Cardiac muscle cell (in vitro differentiated cells and primary cell): Measurements from ENCODE around the gene IL6. TPM values are rescaled to one million over a fixed set of nuclear protein-coding genes. Genes with fewer than 3 reads are reported as not detected.
"Not testable (repeated sequence)": the region's sequence is repeated elsewhere in the genome, so short reads cannot be mapped to it uniquely, and the experiment has no call there.

Experiments
- DNase-seq, 2 donors: peaks; one replicate each; pipeline versions ENCODE4 v3.0.0 to v3.0.0-alpha.2; 2010 to 2017; ENCODE audit warnings: low read depth in 1 of 2, low spot score in 1 of 2
- H3K27ac ChIP-seq: fragments of 200-600 bp; sonication (generic); 2 replicates; pipeline ENCODE4 v1.5.1; 2016
- H3K27me3 ChIP-seq: fragments of 200-600 bp; sonication (generic); 2 replicates; pipeline ENCODE4 v1.6.0; 2016; ENCODE audit warnings: control low read depth
- H3K36me3 ChIP-seq: fragments of 200-600 bp; sonication (generic); 2 replicates; pipeline ENCODE4 v1.5.1; 2016; ENCODE audit warnings: control low read depth
- H3K4me1 ChIP-seq: fragments of 200-600 bp; sonication (generic); 2 replicates; pipeline ENCODE4 v1.8.1; 2017; ENCODE audit warnings: low read depth, mild to moderate bottlenecking, mixed run types
- H3K4me3 ChIP-seq: fragments of 200-600 bp; sonication (generic); 2 replicates; pipeline ENCODE4 v1.5.1; 2016; ENCODE audit warnings: mild to moderate bottlenecking
- H3K9me3 ChIP-seq: fragments of 200-600 bp; sonication (generic); 2 replicates; pipeline ENCODE4 v1.5.1; 2017; ENCODE audit warnings: low read depth, mild to moderate bottlenecking, control low read depth
- polyA plus RNA-seq: library from polyadenylated mRNA; unstranded; fragments of >200 nt; fragmentation: Nextera tagmentation; extraction: Ambion mirVana; gene quantifications from 2 replicates; pipeline ENCODE4 v1.2.1, GENCODE V29; 2016
- total RNA-seq: library from RNA; depleted of rRNA; stranded (reverse); fragments of >200 nt; gene quantifications from 2 replicates; pipeline ENCODE4 v1.2.3, GENCODE V29; 2016
- TF ChIP-seq, protein P1 (sequence below): IDR thresholded peaks from 2 replicates; pipeline ENCODE4 v1.5.1; 2012; ENCODE audit warnings: low read depth, mild to moderate bottlenecking, low read length

The IL6 gene
- total RNA-seq, result not detected in 2 replicates
- not detected in 2 replicates for polyA plus RNA-seq

GRCh38 chr7:22726907-22727713, at the start of gene IL6:
Gene IL6, plus strand, starts transcription at chr7:22727200. Its CDS starts 63 bp downstream, at chr7:22727263.
- no peak within 1 kb of the TSS for H3K4me3 ChIP-seq
- DNase-seq, result peak; percentile 83 to 96
- no peak within 1 kb of the TSS for H3K27ac ChIP-seq
- peaks cover 4% of the 10 kb centered on the region for H3K4me1 ChIP-seq
- no peaks in the 10 kb centered on the region for H3K36me3 ChIP-seq
- no peaks in the 10 kb centered on the region for H3K27me3 ChIP-seq
- TF ChIP-seq, protein P1, sequence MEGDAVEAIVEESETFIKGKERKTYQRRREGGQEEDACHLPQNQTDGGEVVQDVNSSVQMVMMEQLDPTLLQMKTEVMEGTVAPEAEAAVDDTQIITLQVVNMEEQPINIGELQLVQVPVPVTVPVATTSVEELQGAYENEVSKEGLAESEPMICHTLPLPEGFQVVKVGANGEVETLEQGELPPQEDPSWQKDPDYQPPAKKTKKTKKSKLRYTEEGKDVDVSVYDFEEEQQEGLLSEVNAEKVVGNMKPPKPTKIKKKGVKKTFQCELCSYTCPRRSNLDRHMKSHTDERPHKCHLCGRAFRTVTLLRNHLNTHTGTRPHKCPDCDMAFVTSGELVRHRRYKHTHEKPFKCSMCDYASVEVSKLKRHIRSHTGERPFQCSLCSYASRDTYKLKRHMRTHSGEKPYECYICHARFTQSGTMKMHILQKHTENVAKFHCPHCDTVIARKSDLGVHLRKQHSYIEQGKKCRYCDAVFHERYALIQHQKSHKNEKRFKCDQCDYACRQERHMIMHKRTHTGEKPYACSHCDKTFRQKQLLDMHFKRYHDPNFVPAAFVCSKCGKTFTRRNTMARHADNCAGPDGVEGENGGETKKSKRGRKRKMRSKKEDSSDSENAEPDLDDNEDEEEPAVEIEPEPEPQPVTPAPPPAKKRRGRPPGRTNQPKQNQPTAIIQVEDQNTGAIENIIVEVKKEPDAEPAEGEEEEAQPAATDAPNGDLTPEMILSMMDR, result no peak
- no peaks in the 10 kb centered on the region for H3K9me3 ChIP-seq

DNA sequence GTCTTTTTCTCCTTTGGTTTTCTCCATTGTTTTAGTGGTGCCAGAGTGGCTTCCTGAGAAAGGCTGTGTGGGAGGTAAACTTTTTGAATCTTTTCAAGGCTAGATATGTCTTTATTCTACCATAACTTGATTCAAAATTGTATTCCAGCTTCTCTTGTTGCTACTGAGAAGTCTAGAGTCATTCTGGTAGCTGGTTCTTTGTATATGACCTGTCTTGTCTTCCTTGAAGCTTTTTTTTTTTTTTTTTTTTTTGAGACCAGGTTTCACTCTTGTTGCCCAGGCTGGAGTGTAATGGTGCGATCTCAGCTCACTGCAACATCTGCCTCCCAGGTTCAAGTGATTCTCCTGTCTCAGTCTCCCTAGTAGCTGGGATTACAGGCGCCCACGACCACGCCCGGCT, 49.7 kb upstream of the IL6 start:
- H3K27ac ChIP-seq, DNase-seq, H3K4me1 ChIP-seq, H3K36me3 ChIP-seq, H3K27me3 ChIP-seq, H3K9me3 ChIP-seq, H3K4me3 ChIP-seq: not testable (repeated sequence)

- DNase-seq, result no peak
- TF ChIP-seq, protein P1, result no peak
- Histone ChIP-seq H3K9me3 (no peaks in the 10 kb centered on the region), H3K27ac (no peak overlapping the region), H3K4me3 (no peak overlapping the region), H3K27me3 (no peaks in the 10 kb centered on the region), H3K36me3 (no peaks in the 10 kb centered on the region), H3K4me1 (peaks cover 4% of the 10 kb centered on the region)
Observed at GRCh38 chr7:22677680-22678079, 49.3 kb upstream of the IL6 start.

GRCh38 chr7:22680482-22680911, 46.5 kb upstream of the IL6 start:
- peaks cover 4% of the 10 kb centered on the region for H3K4me1 ChIP-seq
- no peak for DNase-seq
- no peak overlapping the region for H3K27ac ChIP-seq
- no peaks in the 10 kb centered on the region for H3K36me3 ChIP-seq
- H3K27me3 ChIP-seq, result no peaks in the 10 kb centered on the region
- H3K9me3 ChIP-seq, result no peaks in the 10 kb centered on the region
- H3K4me3 ChIP-seq, result no peak overlapping the region
- TF ChIP-seq, protein P1, result no peak

- Histone ChIP-seq H3K9me3 (no peaks in the 10 kb centered on the region), H3K4me3 (no peak overlapping the region), H3K36me3 (no peaks in the 10 kb centered on the region), H3K27me3 (no peaks in the 10 kb centered on the region), H3K4me1 (peaks cover 4% of the 10 kb centered on the region), H3K27ac (no peak overlapping the region)
- DNase-seq, result no peak
- TF ChIP-seq, protein P1, result no peak
Observed at GRCh38 chr7:22681312-22681711, 45.7 kb upstream of the IL6 start.

DNA sequence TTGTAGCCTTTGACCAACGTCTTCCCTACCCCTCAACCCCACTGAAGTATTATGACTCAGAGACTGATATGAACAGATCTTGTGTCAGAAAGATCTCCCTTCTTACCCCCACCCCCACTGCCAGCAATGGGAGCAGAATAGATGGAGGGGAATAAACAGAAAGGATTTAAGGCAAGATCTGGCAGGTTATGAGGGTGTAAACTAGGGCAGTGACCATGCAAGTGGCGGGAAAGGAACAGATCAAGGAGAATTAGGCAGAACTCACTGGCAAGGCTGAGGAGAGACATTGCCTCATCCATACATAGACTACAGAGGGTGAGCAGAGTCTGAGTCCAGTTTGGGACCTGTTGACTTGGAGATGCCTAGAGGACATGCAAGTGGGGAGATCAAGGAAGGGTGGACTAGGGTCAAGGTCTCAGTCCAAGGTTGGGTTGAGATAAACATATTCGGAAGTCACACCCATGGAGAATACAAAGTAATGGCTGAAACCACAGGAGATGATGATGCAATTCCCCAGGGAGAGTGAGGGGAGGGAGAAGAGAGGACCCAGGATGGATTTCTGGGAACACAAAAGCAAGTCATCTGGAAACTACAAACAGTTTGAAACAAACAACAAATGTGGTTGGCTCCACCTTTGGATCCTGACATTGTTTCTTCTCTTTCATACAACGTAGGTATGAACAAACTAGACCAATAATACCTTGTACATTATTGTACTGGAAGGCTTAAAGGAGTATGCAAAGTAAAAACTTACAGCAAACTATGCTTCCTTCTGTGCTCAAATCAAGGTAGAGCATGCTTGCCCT, 44.9 kb upstream of the IL6 start:
- Histone ChIP-seq H3K9me3 (no peaks in the 10 kb centered on the region), H3K27me3 (no peaks in the 10 kb centered on the region), H3K4me1 (peaks cover 4% of the 10 kb centered on the region), H3K36me3 (no peaks in the 10 kb centered on the region), H3K4me3 (no peak overlapping the region), H3K27ac (no peak overlapping the region)
- DNase-seq, result no peak
- TF ChIP-seq, protein P1, result no peak
